GM10266 (cell line): Measurements from ENCODE around the gene BRMS1.

Experiments used
- DNase-seq: peaks from one replicate; pipeline ENCODE4 v3.0.0; 2012; ENCODE audit errors: extremely low spot score
- CTCF ChIP-seq: IDR thresholded peaks from 2 replicates; pipeline ENCODE4 v1.5.1; 2012; ENCODE audit warnings: mild to moderate bottlenecking, low read depth; ENCODE audit not compliant: control insufficient read depth, insufficient read depth; ENCODE audit errors: missing control alignments

BRMS1 gene

GRCh38 chr11:66318600-66318970, 26.3 kb downstream of the BRMS1 start:
- TF ChIP-seq CTCF, result no peak
- no peak for DNase-seq

DNA sequence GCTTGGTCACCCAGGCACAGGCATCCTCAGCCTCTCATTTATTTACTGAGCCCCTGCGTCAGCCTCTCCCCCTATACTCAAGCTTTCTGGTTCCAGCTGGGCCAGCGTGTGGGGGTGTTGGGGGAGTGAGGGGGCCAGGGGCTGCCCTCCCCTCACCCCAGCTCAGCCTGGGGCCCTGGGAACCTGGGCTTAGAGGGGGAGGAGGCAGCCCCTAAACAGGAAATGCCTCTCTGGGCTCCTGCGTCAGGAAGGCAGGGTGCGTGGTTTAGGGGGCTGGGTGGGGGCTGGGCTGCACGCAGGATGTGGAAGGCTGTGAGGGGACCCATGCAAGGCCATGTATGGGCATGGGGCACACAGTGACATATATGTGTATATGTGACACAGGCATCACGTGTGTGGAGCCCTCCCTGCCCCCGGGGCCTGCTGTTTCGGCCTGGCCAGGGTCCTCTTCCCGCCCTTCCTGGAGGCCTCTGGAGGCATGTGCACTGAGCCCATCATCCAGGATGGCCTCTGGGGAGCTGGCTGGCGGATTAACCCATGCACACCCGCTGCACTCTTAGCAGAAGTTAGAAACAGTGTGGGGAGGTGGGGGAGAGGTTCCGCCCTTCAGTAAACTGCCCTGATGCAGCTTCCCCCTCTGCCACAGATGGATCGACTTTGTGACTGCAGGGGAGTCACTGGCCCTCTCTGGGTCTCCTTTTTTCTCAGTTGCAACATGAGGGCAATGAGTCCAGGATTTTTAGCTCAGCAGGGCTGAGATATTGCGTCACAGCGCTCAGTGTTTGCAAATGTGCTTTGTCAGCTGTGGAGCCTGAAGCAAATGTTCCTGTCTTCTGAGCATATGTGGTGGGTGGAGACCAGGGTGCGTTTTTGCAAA, 26.9 kb downstream of the BRMS1 start:
- DNase-seq, result no peak
- no peak for TF ChIP-seq CTCF

DNA sequence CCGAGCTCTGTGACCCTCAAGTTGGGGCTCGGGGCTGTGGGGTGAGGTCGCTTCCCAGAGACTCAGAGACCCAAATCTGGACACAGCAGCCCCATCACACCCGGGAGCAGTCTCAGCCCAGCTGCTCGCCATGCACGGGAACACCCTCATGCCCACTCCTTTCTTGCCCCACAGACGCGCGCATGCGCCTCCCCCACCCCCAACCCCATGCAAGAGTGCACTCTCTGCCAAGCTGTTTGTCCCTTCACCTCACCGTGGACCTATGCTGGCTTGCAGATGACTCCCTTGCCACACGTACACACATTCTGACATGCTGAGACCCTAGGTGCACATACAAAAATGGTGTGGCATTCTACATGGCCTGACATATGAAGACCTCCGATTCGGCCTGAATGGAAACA, 27.6 kb downstream of the BRMS1 start:
- DNase-seq, result no peak
- no peak for TF ChIP-seq CTCF

DNA sequence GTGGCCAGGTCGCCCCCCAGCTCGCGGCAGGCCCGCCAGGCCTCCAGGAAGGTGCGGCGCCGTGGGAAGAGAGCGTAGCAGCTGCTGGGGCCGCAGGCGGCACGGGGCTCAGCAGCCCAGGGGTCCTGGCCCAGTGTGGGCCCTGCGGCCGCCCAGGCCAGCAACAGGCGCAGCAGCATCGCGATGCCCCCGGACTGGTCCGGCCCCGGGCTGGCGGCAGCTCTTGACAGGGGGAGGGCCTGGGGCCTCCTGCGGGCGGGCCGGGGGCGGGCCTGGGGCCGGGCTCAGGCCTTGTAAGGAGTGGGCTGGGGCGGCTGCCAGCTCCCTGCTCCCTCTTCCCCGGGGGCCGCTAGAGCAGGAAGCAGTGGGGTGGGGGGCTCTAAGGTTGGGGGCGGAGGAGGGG, 28.1 kb downstream of the BRMS1 start, which contains the start of gene CD248:
Gene CD248, minus strand, starts transcription at position 196 of the 403 bp plus-strand sequence. Its CDS starts 17 bp downstream, at position 179.
- no peak for DNase-seq
- TF ChIP-seq CTCF, result no peak

DNA sequence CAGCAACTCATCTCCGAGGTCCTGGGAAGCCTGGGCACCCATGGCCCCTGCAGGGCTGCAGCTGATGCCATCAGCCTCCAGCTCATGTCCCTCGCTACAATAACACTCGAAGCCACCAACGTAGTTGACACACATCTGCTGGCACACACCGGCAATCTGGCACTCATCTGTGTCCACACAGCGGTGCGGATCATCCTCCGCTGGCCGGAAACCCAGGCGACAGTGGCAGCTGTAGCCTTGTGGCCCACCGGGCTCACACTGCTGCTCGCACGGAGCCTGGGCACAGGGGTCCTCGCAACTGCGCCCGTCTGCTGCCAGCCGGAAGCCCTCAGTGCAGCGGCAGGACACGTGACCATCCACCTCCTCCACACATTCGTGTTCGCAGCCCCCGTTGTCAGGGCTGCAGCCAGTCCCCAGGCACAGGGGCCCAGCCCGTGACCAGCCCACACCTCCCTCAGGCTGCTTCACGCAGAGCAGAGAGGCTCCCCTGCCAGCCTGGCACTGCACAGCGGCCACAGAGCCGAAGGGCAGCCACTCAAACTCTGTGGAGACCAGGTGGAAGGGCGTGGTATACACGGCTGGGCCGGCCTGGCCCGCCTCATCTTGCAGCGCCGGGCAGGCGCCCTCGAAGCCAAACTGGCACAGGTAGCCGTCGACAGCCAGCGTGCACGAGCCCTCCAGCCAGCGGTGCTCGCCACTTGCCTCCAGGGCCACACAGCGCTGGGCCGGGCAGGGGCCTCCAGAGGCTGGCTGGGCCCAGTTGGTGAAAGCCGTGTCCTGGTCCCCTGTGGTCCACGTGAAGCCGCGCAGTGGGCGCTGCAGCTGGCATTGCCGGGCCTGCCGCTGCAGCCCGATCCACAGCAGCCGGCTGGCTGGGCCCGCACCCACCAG, 28.7 kb downstream of the BRMS1 start:
- DNase-seq, result no peak

GRCh38 chr11:66315498-66315885, 29.4 kb downstream of the BRMS1 start:
- TF ChIP-seq CTCF, result no peak
- no peak for DNase-seq

More for the DNA sequence above, 28.7 kb downstream of the BRMS1 start:
- no peak for TF ChIP-seq CTCF
